ENCODE results near the gene MAGEA10.

- no peak for TF ChIP-seq CTCF (IDR thresholded peaks at IDR 0.05)
- TF ChIP-seq EZH2 (IDR thresholded peaks at IDR 0.05; ENCODE audit: borderline replicate concordance, insufficient read depth, low read depth, low read length, poor library complexity, severe bottlenecking) = no peak
Measured at GRCh38 chrX:152136312-152136711, 2.1 kb downstream of the MAGEA10 start.

Measured in B cell (primary cell).